CD14-positive monocyte (primary cell): Measurements from ENCODE around the gene CPEB4. TPM values are rescaled to one million over a fixed set of nuclear protein-coding genes. Genes with fewer than 3 reads are reported as not detected.

ENCODE experiments used
- DNase-seq, 3 donors: peaks; one replicate each; pipeline ENCODE4 v3.0.0-alpha.2; 2011 to 2022
- H2AFZ ChIP-seq: 2 replicates; pipeline ENCODE4 v1.6.0; 2012; ENCODE audit warnings: mild to moderate bottlenecking, low read depth, low read length, inconsistent platforms; ENCODE audit not compliant: insufficient read depth, poor library complexity, severe bottlenecking
- H3K27ac ChIP-seq, 2 donors: 1 replicate in 1 of 2; 2 replicates in 1 of 2; pipeline ENCODE4 v1.5.1; 2012 to 2013; ENCODE audit warnings: low read length in 2 of 2, control low read depth in 1 of 2, inconsistent platforms in 1 of 2, low read depth in 1 of 2, mild to moderate bottlenecking in 1 of 2
- H3K27me3 ChIP-seq, 2 donors: one replicate each; pipeline versions ENCODE4 v1.6.0 to v1.6.1; 2011 to 2013; ENCODE audit warnings: low read length in 2 of 2; ENCODE audit not compliant: control insufficient read depth in 2 of 2, insufficient read depth in 2 of 2
- H3K36me3 ChIP-seq, 2 donors: replicated peaks in 1 of 2; 1 replicate in 1 of 2; 2 replicates in 1 of 2; pipeline versions ENCODE4 v1.5.1 to v1.6.1; 2012 to 2013; ENCODE audit warnings: low read length in 2 of 2, control low read depth in 1 of 2, inconsistent platforms in 1 of 2, mild to moderate bottlenecking in 1 of 2; ENCODE audit not compliant: insufficient read depth in 2 of 2, control insufficient read depth in 1 of 2
- H3K4me1 ChIP-seq, 2 donors: 1 replicate in 1 of 2; 2 replicates in 1 of 2; pipeline versions ENCODE4 v1.5.1 to v1.6.1; 2012 to 2013; ENCODE audit warnings: low read length in 2 of 2, control low read depth in 1 of 2, inconsistent platforms in 1 of 2, mild to moderate bottlenecking in 1 of 2, moderate library complexity in 1 of 2; ENCODE audit not compliant: insufficient read depth in 2 of 2, control insufficient read depth in 1 of 2
- H3K4me2 ChIP-seq: replicated peaks from 2 replicates; pipeline ENCODE3; 2012; ENCODE audit warnings: low read length, moderate library complexity, mild to moderate bottlenecking; ENCODE audit not compliant: poor library complexity, severe bottlenecking; ENCODE audit errors: extremely low read depth
- H3K4me3 ChIP-seq, 3 experiments: fragments of 200-600 bp in 1 of 3; sonication (generic) in 1 of 3; replicated peaks in 1 of 3; 1 replicate in 2 of 3; 2 replicates in 1 of 3; pipeline ENCODE4 v1.5.1; 2011 to 2013; ENCODE audit warnings: low read length in 3 of 3, mild to moderate bottlenecking in 3 of 3, control low read depth in 2 of 3, low read depth in 2 of 3, inconsistent platforms in 1 of 3, moderate library complexity in 1 of 3
- H3K79me2 ChIP-seq: 2 replicates; pipeline ENCODE4 v1.6.0; 2012; ENCODE audit warnings: mild to moderate bottlenecking, control low read depth, inconsistent platforms, low read length, moderate library complexity; ENCODE audit not compliant: insufficient read depth
- H3K9ac ChIP-seq: 2 replicates; pipeline ENCODE4 v1.6.0; 2017; ENCODE audit warnings: low read length, mild to moderate bottlenecking; ENCODE audit not compliant: insufficient read depth, poor library complexity, severe bottlenecking
- H3K9me3 ChIP-seq, 2 donors: replicated peaks in 1 of 2; 1 replicate in 1 of 2; 2 replicates in 1 of 2; pipeline versions ENCODE4 v1.5.1 to v1.6.1; 2012 to 2013; ENCODE audit warnings: low read length in 2 of 2, control low read depth in 1 of 2; ENCODE audit not compliant: control insufficient read depth in 1 of 2, insufficient read depth in 1 of 2
- H4K20me1 ChIP-seq: 2 replicates; pipeline ENCODE4 v1.6.0; 2012; ENCODE audit warnings: mild to moderate bottlenecking, low read length, control low read depth, moderate library complexity; ENCODE audit not compliant: insufficient read depth
- H3K27ac Mint-ChIP-seq, 7 donors: one replicate each; pipeline ENCODE4 v1.8.0; 2020; ENCODE audit warnings: mild to moderate bottlenecking in 7 of 7, mixed read lengths in 7 of 7, moderate library complexity in 6 of 7, inconsistent platforms in 2 of 7
- H3K27me3 Mint-ChIP-seq, 3 donors: one replicate each; pipeline ENCODE4 v1.8.0; 2021 to 2022; ENCODE audit warnings: low read depth in 3 of 3, mild to moderate bottlenecking in 3 of 3, mixed read lengths in 3 of 3, moderate library complexity in 3 of 3, inconsistent platforms in 1 of 3
- H3K36me3 Mint-ChIP-seq, 2 donors: one replicate each; pipeline ENCODE4 v1.8.0; 2020; ENCODE audit warnings: mixed read lengths in 2 of 2, inconsistent platforms in 1 of 2, mild to moderate bottlenecking in 1 of 2
- H3K4me1 Mint-ChIP-seq: one replicate; pipeline ENCODE4 v1.8.0; 2020; ENCODE audit warnings: mild to moderate bottlenecking, mixed read lengths
- H3K4me3 Mint-ChIP-seq, 2 donors: one replicate each; pipeline ENCODE4 v1.8.0; 2020; ENCODE audit warnings: mild to moderate bottlenecking in 2 of 2, mixed read lengths in 2 of 2, moderate library complexity in 1 of 2
- H3K9me3 Mint-ChIP-seq, 7 donors: one replicate each; pipeline ENCODE4 v1.8.0; 2020 to 2022; ENCODE audit warnings: mixed read lengths in 7 of 7, mild to moderate bottlenecking in 6 of 7, moderate library complexity in 6 of 7, inconsistent platforms in 2 of 7
- WGBS: methylation state at CpG from one replicate; pipeline ENCODE4 v1.1.5; 2013; ENCODE audit warnings: missing lambda C conversion rate; ENCODE audit not compliant: insufficient coverage; 5-methylcytosine and 5-hydroxymethylcytosine counted together
- intact Hi-C, 2 donors: fragments of 100-400 bp; cut with micrococcal nuclease; formaldehyde crosslinking; loops; one replicate each; pipeline versions ENCODE4 v1.15.0 to v1.15.1; 2023
- polyA plus RNA-seq, 3 donors: library from polyadenylated mRNA; depleted of rRNA in 1 of 3; unstranded in 2 of 3; stranded (reverse) in 1 of 3; fragments of 300-500 nt in 2 of 3; fragments of >200 nt in 1 of 3; fragmentation: Illumina TruSeq in 2 of 3; gene quantifications; 1 replicate in 2 of 3; 2 replicates in 1 of 3; pipeline ENCODE4 v1.2.3, GENCODE V29; 2012 to 2021
- TF ChIP-seq, protein P1 (sequence below): fragments of 200-600 bp; IDR thresholded peaks from one replicate; pipeline ENCODE4 v1.8.0; 2022; ENCODE audit warnings: antibody characterized with exemption, mild to moderate bottlenecking

Gene CPEB4
- polyA plus RNA-seq, 3 donors, result 10.7 to 27.3 (median 13.9) TPM

DNA sequence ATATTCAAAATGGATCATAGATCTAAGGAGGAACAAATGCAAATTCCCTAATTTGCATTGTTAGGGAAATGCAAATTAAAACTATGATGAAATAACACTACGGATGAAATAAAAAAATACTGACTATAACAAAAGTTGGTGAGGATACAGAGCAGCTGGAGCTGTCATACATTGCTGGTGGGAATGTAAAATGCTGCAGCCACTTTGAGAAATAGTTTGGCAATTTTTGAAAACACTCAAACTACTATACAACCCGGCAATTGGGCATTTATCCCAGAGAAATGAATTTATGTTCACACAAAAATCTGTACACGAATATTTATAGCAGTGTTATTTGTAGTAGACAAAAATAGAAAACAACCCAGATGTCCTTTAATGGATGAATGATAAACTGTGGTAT is 123.3 kb downstream of the CPEB4 start:
- Histone ChIP-seq H2AFZ (no peak overlapping the region), H4K20me1 (no peaks in the 10 kb centered on the region), H3K4me1 (no peaks in the 10 kb centered on the region), H3K36me3 (no peaks in the 10 kb centered on the region), H3K27me3 (peaks cover 2 to 9% of the 10 kb centered on the region in 2 donors), H3K79me2 (no peaks in the 10 kb centered on the region), H3K9me3 (no peaks in the 10 kb centered on the region), H3K4me3 (no peak overlapping the region), H3K27ac (no peak overlapping the region), H3K9ac (no peak overlapping the region), H3K4me2 (no peak overlapping the region)
- no peak for DNase-seq
- TF ChIP-seq, protein P1, sequence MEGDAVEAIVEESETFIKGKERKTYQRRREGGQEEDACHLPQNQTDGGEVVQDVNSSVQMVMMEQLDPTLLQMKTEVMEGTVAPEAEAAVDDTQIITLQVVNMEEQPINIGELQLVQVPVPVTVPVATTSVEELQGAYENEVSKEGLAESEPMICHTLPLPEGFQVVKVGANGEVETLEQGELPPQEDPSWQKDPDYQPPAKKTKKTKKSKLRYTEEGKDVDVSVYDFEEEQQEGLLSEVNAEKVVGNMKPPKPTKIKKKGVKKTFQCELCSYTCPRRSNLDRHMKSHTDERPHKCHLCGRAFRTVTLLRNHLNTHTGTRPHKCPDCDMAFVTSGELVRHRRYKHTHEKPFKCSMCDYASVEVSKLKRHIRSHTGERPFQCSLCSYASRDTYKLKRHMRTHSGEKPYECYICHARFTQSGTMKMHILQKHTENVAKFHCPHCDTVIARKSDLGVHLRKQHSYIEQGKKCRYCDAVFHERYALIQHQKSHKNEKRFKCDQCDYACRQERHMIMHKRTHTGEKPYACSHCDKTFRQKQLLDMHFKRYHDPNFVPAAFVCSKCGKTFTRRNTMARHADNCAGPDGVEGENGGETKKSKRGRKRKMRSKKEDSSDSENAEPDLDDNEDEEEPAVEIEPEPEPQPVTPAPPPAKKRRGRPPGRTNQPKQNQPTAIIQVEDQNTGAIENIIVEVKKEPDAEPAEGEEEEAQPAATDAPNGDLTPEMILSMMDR, result no peak
- H3K27ac Mint-ChIP-seq, result no peak overlapping the region
- no peaks in the 10 kb centered on the region for H3K36me3 Mint-ChIP-seq
- intact Hi-C loops, result no loop called here
- no peak overlapping the region for H3K4me3 Mint-ChIP-seq
- no peaks in the 10 kb centered on the region for H3K4me1 Mint-ChIP-seq
- WGBS, result no CpG with 5 or more reads among the region's 3 CpGs
- peaks cover 0 to 6% (median 0%) of the 10 kb centered on the region in 7 donors for H3K9me3 Mint-ChIP-seq
- peaks cover 8 to 14% (median 9%) of the 10 kb centered on the region in 3 donors for H3K27me3 Mint-ChIP-seq

Other genes with a start within 250 kb of the CPEB4 start
- gene C5orf47, start 100.8 kb downstream of the CPEB4 start, polyA plus RNA-seq, result not detected
- gene NSG2, start 157.4 kb downstream of the CPEB4 start, polyA plus RNA-seq, result not detected